ENCODE data around the gene LAMA4.

The LAMA4 gene

DNA sequence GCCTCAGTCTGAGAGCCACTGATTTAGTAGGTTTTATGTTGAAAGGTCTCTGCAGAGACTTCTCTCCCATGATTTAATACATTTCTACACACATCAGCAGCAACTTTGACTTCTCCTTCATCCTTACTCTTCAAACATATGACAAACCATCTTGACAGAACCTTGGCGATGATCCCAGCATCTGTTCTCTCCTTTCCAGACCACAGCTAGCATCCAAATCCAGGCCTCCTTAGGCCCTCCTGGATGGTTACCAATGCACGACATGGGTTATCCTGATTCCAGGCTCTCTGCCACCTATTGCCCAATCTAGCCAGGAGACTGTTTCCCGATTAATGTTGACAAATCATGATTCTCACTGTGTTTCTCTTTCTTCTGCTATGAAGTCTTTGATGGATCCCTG lies 16.8 kb downstream of the LAMA4 start:
- DNase-seq: no peak

DNA sequence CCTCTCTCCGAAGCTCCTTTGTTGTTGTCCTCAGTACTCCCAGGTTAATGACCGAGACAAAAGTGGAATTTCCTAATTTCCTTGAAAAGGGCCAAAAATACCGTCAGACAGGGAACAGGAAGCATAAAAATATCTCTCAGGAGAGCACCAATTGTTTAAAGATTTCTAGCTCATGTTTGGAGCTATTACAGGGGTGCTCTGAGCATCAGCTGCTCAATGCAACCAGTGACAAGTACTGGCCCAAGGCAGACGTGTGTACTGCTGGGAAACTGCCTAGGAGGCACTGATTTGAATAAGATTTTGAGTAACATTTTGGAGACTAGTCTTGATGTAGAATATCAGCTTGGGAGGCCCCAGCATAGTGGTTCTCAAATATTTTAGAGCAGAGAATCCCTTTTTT lies 17.3 kb downstream of the LAMA4 start:
- no peak for DNase-seq

DNA sequence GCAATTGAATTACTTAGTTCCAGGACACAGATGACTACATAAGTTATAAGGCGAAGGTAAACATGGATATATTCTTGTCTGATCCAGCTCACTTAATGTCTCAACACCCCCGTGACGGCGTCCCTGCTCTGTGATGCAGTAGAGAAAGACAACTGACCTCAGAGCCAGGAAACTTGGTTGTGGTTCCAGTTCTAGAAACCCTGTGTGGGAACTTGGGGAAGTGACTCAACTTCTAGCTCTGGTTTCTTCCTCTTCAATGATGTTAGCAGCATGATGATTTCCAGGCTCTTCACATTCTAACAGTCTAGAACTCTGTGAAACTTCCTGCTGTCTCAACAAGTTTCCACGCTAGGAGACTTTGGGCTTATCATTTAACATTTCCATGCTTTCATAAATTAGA lies 18.4 kb downstream of the LAMA4 start:
- DNase-seq: peak; percentile 68

DNA sequence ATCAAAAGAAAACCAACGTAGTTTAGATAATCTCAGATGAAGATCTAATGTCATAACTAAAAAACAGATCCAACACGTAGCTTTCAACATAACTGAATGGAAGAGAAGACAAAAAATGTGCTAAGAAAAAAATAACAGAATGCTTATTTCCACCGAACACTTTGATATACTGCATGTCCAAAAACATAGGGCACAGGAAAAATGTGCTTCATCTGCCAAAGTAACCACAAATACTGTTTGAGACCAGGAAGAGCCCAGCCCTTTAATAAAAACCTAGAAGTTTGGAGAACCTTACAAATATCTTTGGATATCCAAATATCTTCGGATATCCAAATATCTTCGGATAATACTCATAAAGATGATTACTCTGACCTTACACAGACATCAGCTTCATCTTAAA lies 19.8 kb downstream of the LAMA4 start:
- no peak for DNase-seq

DNA sequence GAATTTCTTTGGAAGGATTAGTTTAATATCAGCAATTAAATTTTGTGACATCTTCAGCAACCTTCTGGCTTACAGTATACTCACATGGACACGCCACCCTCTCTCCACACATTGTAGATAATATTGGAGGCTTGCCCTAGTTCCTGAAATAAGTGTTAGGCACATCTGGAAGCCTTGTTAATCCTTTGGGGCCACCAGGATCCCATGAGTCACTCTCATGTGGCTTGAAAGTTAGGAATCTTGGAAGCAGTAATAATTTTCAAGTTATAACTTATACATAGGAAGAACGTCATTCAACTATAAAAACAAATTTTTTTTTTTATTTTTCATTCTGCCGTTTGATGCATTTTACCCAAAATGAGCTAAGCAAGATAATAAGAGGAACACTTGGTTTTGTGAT lies 20.5 kb downstream of the LAMA4 start:
- no peak for DNase-seq

DNA sequence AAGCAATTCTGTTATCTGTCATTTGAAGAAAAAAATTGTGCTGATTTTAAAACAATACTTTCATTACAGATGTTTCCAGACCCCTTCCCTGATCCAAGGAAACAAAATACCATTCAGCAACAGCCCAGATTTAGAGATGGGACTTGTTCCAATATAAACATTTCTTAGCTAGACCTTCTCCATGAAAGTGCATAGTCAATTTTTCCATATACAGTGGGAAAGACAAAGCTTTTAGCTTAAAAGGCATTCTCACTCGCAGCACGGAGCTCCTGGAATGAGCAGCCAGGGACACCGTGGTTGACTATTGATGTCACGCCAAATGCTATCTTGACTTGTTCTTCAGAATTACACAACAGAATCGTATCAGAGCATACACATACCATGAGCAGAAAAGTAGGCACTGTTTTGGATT lies 21.5 kb downstream of the LAMA4 start:
- no peak for DNase-seq

DNA sequence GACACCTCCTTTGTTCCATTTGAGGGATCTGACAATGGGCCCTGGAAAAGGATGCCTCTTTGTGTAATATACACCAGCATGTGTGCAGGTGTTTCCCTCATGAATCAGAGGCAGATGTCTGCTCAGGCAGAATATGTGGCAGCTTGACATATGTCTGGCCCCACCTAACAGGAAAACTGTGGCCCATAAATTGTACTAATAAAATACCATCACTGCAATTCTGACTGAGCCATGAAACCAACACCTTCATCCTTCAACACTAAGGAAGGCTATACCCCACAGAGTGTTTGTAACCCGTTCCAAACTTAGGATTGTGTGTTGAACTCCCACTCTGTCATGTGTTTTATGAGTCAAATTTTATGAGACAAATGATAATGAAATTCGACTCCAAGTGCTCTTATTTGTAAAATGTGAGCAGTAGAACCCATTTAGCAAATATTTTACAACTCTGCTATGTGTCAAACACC lies 22.7 kb downstream of the LAMA4 start:
- no peak for DNase-seq

DNA sequence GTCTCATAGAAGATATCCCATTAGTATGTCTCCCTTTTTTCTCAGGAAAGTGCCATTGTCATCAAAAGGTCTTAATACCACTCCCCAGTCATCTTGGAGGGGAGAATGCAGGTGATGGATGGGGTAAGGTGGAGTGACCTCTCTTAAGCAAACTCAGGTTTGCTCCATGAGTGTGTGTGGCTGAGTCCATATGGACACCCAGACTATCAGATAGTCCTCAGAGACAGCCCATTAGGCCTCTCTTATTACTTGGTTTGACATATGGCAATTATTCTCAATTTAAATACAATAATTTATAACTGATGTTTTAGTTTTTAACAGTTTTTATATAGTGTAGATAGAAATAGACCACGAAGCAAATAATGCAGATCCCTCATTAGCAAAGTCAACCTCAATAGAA lies 23.2 kb downstream of the LAMA4 start:
- DNase-seq: no peak

DNA sequence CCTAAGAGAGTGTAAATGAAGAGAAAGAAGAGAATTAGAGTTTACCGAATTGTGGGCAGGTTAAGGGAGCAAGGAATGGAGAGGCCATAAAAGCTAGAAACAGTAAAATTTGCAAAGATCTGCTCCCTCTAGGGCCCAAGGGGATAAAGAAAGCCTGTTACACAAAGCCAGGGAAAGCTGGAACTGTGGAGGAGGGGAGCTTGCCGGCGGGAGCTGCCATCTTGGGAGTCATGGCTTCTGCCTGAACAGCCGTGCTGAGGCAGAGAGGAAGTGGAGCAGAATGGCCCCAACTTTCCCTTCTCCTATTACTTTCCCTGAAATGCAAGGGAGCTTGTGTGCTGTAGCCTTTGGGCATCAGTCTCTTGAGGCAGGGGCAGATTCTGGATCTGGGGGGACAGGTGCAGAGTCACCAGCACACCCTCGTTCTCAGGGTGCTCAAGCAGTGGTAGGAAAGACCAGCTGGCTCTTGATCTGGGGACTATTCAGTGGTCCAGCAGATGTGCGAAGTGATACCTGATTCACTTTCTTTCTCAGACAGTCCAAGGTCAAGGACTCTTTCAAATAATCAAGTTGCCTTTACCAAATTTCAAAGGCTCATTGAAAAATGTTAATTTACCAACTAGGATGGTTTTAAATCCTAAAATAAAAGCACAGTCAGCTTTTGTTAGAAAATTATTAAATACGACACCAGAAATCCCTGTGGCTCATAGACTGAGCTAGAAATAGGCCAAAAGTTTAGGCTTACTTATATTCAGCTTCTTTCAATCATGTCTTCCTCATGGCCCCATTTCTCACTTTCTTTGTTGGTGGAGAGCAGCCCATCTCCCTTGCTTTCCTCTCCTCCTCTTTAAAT lies 25.7 kb downstream of the LAMA4 start:
- DNase-seq: no peak

DNA sequence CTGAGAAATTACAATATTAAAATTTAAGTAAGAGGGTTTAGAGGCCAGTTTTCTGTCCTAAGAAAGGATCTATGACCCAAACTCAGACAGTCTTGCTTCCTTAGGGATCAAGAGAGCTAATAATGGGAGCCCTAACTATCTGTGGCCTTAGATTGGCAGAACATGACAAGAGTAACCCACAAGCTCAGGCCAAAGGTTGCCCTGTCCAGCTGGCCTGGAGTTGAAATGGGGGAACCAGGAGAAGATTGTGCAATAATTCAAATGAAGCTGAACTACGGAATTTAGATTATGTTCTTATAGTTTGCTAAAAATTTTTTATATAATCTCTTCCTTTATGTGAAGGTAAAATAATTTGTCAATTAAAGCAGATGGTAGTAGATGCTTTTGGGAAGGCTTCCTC lies 26.4 kb downstream of the LAMA4 start:
- no peak for DNase-seq

DNA sequence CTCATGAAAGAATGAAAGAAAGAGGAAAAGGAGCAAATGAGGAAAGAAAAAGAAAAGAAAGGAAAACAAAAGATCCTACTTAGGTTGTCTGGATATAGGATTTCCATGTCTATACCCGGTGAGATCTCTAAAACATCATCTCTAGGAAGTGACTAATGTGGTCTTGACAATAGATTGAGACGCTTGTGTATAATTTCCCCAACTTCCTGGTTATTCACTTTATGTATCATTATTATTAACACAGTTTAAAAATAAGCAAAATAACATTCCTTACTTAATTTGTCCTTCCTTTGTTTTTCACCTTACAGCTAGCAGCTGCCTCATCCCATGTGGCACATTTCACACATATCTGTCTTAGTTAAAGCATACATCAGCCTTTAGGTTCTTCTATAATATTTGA lies 27.0 kb downstream of the LAMA4 start:
- no peak for DNase-seq

DNA sequence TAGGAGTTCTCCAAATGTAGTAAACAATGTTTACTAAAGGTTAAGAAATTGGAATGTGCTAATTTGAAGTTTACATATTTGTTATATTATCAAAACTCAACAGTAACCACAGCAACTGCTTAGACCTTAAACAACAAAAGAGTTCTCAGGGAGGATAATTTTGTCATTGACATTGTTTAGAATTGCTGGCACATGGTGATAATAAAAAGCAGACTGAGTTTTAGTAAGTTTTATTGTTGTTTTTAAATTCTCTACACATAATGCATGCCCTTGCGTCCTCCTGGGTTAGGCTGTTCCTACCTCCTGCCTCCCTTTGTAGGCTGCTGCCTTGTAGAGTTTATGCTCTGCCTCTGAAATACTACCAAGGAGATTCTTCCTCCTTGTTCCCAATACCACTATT lies 28.7 kb downstream of the LAMA4 start:
- DNase-seq: no peak

DNA sequence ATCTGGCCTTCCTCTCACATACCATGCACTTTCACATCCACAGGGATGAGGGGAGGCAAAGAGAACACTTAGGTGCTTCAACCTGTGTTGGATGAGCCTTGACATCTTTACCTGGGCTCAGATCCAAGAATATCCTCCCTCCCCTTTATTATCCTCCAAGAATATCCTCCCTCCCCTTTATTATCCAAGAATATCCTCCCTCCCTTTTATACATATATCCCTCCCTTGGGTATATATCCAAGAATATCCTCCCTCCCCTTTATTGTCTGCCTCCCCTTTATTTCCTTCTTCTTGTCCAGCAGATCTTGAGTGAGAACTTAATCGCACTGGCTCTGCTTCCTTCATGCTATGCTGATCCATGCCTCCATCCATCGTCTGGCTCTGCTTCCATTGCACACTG lies 30.3 kb downstream of the LAMA4 start:
- DNase-seq: no peak

DNA sequence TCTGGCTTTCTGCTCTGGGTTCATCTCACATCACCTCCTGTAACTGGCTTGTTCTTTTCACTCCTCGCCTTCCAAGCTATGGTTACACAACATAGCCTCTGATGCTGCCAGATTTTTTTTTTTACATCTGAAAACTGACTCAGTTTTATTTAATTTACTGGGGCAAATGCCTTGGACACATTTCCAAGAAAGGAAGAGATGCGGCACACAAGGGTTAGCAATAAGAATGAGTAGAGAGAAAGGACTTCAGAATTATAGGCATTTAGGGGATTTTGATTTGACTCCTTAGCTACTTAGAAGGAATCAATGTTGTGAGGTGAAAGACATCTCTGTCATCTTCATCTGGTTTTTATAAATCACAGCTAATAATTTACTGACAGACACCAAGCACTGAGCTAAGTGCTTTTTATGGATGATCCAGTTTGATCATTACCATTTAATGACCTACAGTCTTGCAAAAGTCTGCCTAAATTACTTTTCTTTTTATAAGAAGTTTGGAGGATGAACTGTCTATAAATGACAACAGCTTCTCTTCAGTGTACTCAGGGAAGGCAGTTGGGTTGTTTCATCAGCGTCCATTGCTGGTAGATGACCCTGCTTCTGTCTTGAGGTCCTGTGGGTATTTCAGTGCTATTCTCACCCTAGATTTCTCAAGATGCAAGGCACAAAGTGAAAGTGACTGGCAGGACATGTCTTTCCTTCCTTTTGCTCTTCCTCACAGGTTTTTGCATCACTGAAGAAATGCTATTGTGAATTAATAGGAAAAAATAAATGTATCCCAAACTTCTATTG lies 31.1 kb downstream of the LAMA4 start:
- DNase-seq: no peak

DNA sequence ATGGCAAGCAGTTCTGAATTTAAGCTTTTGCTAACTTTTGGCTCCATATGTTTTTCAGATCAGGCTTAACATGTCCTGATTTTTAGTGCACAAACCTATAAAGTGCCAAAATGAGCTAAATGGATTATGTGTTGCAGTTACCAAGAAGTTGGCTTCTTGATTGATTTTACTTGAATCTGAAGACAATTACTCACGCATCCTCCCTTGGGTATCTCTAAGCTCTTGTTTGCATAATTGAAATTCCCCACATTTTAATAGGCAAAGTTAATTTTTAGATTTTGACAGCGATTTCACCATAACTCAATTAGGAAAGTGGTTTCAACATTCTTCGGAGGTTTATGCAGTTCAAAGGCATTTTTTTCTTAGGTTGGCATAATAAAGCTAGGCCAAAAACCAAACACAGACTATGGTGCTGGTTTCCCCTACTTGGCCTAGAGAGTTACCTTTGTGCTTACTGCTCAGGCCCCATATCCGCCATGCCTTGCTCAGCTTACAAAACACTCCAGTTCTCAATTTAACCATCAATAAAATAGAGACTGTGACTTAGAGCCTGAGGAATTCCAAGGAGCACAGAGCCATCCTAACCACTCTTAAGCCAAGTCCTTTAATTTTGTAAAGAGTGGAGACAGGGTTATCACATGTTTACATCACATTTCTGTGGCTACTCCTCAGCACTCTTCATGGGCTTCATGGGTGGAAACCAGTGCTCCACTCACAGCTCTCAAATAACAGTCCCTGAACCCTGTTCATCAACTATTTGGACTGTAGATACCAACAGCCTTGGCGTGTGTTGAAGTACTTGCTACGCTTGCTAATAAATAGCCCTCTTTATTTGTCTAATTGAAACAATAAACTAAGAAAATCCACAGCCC lies 32.1 kb downstream of the LAMA4 start:
- DNase-seq: no peak

DNA sequence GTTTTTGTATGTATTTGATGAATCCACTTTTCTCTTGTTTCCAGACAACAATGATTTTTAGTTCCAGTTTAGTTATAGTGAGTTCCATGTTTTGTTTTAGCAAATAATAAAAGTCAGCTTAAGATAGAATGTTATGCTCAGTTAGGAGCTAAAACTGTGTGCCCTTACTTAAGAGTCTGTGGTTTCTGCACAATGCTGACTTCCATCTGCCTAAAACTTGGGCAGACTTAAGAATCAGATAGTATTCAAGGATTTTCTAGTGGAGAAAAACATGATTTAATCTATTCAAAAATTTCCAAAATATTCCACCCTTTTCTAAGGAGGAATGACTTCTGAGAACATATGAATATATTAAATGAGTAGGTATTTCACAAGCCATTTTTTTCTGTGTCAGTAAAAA lies 32.8 kb downstream of the LAMA4 start:
- no peak for DNase-seq

DNA sequence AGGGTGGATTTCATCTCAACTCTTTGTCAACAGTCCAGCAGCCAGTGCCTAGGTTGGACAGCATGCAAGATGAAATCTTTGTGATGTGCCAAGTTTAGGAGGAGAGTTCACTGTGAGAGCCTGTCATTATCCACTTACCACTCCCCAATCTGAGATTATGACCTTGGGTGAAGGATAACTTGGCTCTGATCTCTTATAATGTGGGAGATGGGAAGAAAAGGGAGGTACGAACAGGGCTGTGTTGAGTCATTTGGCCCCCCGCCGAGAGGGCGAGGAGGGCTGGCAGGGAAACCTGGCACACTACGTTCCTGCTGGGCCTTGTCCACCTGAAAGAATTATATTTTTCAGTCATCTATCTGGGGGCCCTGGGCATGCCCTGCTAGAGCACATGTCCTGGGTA lies 35.8 kb downstream of the LAMA4 start:
- no peak for DNase-seq

DNA sequence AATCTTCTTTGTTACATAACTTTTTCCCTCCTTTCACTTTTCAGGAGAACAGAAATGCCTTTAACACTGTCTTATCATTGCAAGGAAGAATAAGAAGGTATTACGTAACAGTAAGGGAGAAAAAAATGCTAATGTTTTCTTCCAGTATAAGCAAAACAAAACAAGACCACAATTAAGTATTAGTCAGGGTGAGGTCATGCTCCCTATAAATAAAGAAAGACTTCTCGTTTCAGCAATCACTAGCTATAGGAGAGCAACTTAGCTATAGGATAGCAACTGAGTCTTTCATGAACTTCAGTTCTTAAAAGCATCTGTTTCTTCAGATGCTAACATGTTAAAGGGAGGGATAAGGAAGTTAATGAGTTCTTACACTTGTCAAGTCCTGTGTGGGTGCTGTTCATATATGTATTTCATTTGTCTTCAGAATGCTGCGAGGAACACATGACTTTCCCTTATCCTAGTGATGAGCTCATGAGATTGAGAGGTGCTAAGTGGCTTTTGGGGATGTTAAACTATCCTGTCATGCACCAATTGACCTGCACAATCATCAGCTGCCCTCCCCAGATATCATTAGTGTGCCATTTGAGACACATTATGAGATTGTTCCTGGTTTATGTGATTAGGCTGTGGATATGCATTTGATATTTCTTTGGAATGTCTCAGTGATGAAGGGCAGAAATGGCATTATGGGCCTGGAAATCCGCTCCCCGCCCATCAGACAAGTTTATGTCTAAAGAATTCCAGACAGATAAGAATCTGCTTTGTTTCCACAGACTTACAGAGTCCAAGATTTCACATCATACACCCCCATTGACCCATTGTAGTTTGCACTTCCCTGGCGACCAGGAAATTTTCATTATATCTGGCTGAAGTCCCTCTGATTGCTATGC lies 37.5 kb downstream of the LAMA4 start:
- DNase-seq: no peak

DNA sequence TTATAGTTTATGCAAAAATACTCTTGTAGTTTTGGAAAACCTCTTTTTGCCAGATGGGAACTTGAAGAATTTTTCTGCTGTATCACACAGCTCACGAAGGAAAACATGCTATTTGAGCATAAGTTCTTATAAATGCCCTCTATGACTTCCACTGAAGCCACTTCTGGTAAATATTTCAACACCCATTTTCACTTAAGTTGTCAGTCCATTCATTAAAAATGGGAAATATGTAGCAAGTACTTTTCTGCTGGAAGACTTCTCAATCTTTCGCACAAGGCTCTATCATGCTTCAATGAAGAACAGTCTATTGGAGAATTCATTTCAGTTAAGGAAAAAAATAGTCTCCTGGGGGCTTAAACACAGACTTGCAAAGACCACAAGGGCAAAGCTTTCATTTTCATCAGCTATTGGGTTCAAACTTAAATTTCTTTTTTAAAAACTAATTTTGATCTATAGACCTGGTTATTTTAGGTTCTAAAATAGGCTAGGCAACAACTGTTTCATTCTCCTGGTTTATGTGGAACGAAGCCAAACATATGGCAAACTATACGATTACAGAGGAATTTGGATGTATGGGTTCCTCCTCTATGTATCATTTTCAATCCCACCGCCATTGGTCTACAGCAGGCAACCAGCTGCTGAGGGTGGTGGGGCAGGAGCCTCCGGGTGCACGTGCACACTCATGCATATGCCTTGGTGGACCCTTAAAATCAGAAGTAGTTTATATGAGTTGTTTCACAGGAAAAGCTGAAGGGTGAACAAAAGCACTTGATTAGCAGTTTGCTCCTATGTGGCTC lies 38.7 kb downstream of the LAMA4 start:
- no peak for DNase-seq

DNA sequence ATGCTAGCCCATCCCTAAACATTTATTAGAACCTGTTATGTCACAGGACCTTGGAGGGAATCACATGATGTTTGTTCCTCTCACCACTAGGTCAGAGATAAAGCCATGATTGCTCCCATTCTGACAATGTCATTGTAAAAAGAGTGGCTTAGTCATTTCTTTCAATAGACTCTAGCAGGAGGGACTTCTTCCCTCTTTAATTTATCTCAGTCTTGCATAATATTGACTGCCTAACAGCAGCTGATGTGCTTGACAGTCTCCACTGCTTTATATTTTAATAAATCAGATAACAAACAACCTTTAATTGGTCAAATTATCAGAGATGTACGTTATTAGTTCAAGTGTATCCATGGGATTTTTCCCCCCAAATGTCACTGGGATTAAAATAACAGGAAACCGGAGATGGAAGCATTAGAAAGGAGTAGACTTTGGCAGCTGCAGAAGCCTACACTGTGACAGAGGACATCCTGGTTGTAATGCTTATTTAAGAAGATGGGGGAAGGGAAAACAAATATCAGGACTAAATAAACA lies 39.6 kb downstream of the LAMA4 start:
- DNase-seq: no peak

DNA sequence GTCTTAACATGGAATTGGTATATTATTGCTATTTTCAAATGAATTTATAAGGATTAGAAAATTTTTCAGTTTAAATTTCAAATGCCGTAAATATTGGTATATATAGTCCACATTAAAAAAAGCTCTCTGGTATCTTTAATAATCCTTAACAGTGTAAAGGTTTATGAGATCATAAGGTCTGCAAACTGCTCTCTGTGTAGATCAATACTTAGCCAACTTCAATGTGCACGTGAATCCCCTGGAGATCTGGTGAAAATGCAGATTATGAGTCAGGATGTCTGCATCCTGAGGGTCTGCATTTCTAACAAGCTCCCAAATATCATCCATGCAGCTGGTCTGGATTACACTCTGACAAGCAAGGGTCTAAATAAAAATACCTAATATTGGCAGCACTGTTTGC lies 43.5 kb downstream of the LAMA4 start:
- no peak for DNase-seq

All from activated CD4-positive, alpha-beta T cell treated with anti-CD3 and anti-CD28 coated beads, Interleukin-2, Interleukin-6, amounts not matched to agents 100 ng/mL and 50 ng/mL, durations not matched to agents 16 hours and 8 hours (primary cell).